Measurements from ENCODE around the gene RP9.

Gene RP9

DNA sequence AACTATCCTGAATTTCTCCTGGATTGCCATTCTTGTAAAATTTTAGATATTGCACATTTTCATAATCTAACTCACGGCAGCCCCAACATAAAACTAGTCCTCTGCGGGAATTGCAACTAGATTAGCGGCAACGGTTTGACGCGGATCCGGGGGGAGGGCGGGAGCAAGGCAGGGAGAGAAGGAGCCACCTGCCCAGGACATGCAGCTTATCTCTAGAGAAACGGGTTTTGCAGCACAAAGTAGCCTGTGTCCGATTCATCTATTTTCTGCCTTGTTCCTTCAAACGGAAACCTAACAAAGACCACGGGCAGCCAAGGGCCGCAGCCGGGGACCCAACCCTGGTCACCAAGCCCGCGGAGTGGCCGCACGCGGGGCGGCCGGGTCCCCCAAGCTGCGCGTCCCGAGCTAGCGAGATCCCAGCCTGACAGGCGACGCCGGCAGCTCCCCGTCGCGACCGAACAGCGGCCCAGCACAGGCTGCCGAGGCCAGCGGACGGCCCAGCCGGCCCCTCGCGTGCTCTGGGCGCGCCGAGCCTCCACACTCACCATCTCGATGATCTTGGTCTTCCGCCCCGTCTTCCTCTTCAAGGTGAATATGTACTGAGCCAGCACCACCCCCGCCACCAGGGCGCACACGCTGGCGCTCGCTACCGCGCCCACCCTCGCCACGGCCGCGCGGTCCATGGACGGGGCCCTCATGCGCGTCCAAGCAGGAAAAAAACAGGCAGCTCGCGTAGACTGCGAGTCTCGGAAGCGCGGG lies 47.0 kb downstream of the RP9 start, which contains the start of gene NT5C3A:
Gene NT5C3A, minus strand, starts transcription at position 754 of the 759 bp plus-strand sequence. Its CDS starts 71 bp downstream, at position 683.
- DNase-seq (ENCODE audit: low read depth), result peak; percentile 10

GRCh38 chr7:33061282-33061937 lies 47.8 kb downstream of the RP9 start:
- DNase-seq (ENCODE audit: low read depth), result no peak

DNA sequence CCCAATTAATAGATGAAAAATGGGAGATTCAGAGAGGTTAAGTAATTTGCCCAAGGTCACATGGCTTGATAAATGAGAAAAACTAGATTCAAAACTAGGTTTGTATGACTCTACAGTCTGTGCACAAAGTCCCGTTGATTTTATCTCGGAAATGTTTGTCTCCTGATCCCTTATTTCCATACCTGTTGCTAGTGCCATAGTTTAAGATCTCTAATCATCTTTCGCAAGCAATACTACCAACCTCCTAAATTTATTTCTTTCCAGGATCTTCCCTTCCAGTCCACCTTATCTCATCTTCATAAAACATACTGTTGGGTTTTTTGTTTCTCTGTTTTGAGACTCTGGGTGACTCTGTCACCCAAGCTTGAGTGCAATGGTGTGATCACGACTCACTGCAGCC lies 49.6 kb downstream of the RP9 start:
- no peak for DNase-seq (ENCODE audit: low read depth)

DNA sequence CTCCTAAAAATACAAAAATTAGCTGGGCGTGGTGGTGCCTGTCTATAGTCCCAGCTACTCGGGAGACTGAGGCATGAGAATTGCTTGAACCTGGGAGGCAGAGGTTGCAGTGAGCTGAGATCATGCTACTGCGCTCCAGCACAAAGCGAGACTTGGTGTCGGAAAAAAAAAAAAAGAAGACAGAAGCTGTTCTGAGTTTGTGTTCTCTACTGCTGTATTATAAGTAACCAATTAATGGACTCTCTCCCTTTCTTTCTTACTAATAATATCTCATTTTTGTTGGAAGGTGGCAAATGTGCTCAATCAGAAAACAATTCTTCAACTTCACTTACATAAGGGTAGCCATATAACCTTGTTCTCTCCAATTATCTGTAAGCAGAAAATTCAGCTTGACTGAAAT lies 54.0 kb downstream of the RP9 start:
- DNase-seq (ENCODE audit: low read depth), result no peak

GRCh38 chr7:33054261-33054964 lies 54.8 kb downstream of the RP9 start:
- no peak for DNase-seq (ENCODE audit: low read depth)

GRCh38 chr7:33053721-33054120 lies 55.5 kb downstream of the RP9 start:
- DNase-seq (ENCODE audit: low read depth), result no peak

DNA sequence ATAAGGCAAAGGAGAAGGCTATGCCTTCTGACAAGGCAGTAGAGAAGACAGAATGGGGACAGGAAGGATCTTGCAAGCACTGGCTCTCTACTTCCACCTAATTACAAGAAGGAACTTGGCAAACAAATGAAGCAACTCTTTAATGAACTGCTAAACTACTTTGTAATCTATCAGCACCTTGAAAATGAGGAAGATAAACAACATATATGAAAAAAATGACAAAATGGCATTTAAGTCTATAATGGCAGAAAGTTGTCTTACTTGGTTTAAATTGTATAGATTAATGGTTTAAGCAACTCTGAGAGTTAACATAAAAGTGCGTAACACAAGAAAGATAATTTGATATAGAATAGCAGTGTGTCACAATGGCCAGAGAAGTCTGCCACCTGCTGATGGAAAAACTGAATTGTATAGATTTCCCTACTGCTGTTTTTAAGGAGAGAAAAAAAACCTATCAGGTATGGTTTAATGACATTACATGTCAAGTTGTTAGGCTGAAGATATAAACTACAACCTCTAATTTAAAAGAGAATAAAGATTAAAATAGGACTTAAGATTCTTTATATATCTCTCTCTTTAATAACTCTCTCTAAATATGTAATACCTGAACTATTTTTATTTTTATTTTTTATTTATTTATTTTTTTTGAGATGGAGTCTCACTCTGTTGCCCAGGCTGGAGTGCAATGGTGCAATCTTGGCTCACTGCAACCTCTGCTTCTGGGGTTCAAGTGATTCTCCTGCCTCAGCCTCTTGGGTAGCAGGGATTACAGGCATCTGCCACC lies 58.5 kb downstream of the RP9 start:
- DNase-seq (ENCODE audit: low read depth), result no peak

- no peak for DNase-seq (ENCODE audit: low read depth)
Observed at GRCh38 chr7:33048704-33049103, 60.5 kb downstream of the RP9 start.

GRCh38 chr7:33048257-33048656 lies 60.9 kb downstream of the RP9 start:
- DNase-seq (ENCODE audit: low read depth), result no peak

DNA sequence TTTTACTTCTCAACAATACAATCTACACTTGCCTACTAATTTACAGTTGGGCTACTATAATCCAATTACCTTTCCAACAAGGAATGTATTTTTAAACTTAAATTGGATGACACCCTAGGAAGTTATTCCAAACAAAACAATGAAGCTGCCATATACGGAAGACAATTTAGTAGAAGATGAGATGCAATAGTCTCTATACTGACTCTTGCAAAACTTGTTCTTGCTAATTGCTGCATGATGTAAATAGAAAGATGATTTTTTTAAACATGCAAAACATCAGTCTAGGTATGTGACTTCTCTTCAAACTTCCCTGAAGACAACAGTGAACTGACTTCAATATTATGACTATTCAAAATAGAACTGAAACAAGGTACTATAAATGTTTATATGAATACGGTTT lies 64.2 kb downstream of the RP9 start:
- no peak for DNase-seq (ENCODE audit: low read depth)
